ENCODE data around the gene SBNO2. TPM values are rescaled to one million over a fixed set of nuclear protein-coding genes. Genes with fewer than 3 reads are reported as not detected.
"Not testable (repeated sequence)": the region's sequence is repeated elsewhere in the genome, so short reads cannot be mapped to it uniquely, and the experiment has no call there.

SBNO2 gene
- total and polyA plus RNA-seq, 8 donors: 16.3 to 74.7 (median 42.7) TPM

GRCh38 chr19:1210227-1210538, 36.1 kb upstream of the SBNO2 start:
- no peak for TF ChIP-seq CTCF (IDR thresholded peaks at IDR 0.05)
- TF ChIP-seq POLR2A (IDR thresholded peaks at IDR 0.05): no peak
- TF ChIP-seq POLR2AphosphoS5 (IDR thresholded peaks at IDR 0.05): no peak
- no peak for TF ChIP-seq EP300 (IDR thresholded peaks at IDR 0.05)
- H3K4me1 ChIP-seq: peaks cover 55 to 86% (median 81%) of the 10 kb centered on the region in 4 donors
- no peaks in the 10 kb centered on the region for H3K9me3 ChIP-seq
- H3K27me3 ChIP-seq: no peaks in the 10 kb centered on the region
- H3K4me3 ChIP-seq: peak overlapping the region in 1 of 4 donors; percentile 13
- WGBS, 5 donors: 80 to 95% (median 93%) methylated on average over 13 of the region's 13 CpGs
- DNase-seq: no peak
- H3K36me3 ChIP-seq: peaks cover 5 to 10% (median 9%) of the 10 kb centered on the region in 4 donors
- peak overlapping the region; percentile 11 to 90 (median 86) for H3K27ac ChIP-seq
- intact Hi-C loops (cut with DNase I; ENCODE audit: low total_unique reads): no loop called here

GRCh38 chr19:1208830-1209229, 34.8 kb upstream of the SBNO2 start:
- 23 to 43% (median 34%) methylated on average over 10 of the region's 10 CpGs for WGBS, 5 donors
- Histone ChIP-seq H3K36me3 (peaks cover 5 to 10% (median 9%) of the 10 kb centered on the region in 4 donors), H3K27ac (peak overlapping the region; percentile 77 to 90 (median 86)), H3K4me3 (peak overlapping the region in 2 of 4 donors; percentile 18 to 91), H3K4me1 (peaks cover 48 to 86% (median 78%) of the 10 kb centered on the region in 4 donors)
- H3K9me3 ChIP-seq; intact Hi-C loops (cut with DNase I; ENCODE audit: low total_unique reads); H3K27me3 ChIP-seq: not testable (repeated sequence)
- TF ChIP-seq POLR2AphosphoS5 (IDR thresholded peaks at IDR 0.05) (peak in 2 of 3 donors; percentile 24 to 55), CTCF (IDR thresholded peaks at IDR 0.05) (peak in 1 of 7 experiments; percentile 5)
- DNase-seq: peak; percentile 78 to 90

GRCh38 chr19:1206864-1207450, 32.9 kb upstream of the SBNO2 start:
- Histone ChIP-seq H3K4me1 (peaks cover 49 to 81% (median 75%) of the 10 kb centered on the region in 4 donors), H3K27ac (peak overlapping the region; percentile 77 to 90 (median 86)), H3K9me3 (no peaks in the 10 kb centered on the region), H3K4me3 (peak overlapping the region; percentile 73 to 91 (median 80)), H3K27me3 (no peaks in the 10 kb centered on the region), H3K36me3 (peaks cover 4 to 10% (median 5%) of the 10 kb centered on the region in 4 donors)
- TF ChIP-seq CTCF (IDR thresholded peaks at IDR 0.05): no peak
- no peak for TF ChIP-seq POLR2A (IDR thresholded peaks at IDR 0.05)
- no peak for TF ChIP-seq EP300 (IDR thresholded peaks at IDR 0.05)
- no peak for TF ChIP-seq POLR2AphosphoS5 (IDR thresholded peaks at IDR 0.05)
- intact Hi-C loops (cut with DNase I; ENCODE audit: low total_unique reads): no loop called here
- 0 to 2% (median 1%) methylated on average over 34 to 38 of the region's 38 CpGs for WGBS, 5 donors
- peak in 1 of 2 donors; percentile 56 for DNase-seq

- Histone ChIP-seq H3K36me3 (peaks cover 4 to 5% (median 4%) of the 10 kb centered on the region in 4 donors), H3K27me3 (no peaks in the 10 kb centered on the region), H3K4me1 (peaks cover 48 to 74% (median 69%) of the 10 kb centered on the region in 4 donors), H3K27ac (peak overlapping the region; percentile 77 to 90 (median 86)), H3K4me3 (peak overlapping the region; percentile 73 to 91 (median 80)), H3K9me3 (no peaks in the 10 kb centered on the region)
- no peak for TF ChIP-seq CTCF (IDR thresholded peaks at IDR 0.05)
- TF ChIP-seq POLR2AphosphoS5 (IDR thresholded peaks at IDR 0.05): no peak
- no peak for TF ChIP-seq EP300 (IDR thresholded peaks at IDR 0.05)
- no peak for TF ChIP-seq POLR2A (IDR thresholded peaks at IDR 0.05)
- DNase-seq: peak in 1 of 2 donors; percentile 41
- 0 to 1% (median 1%) methylated on average over 29 to 78 of the region's 78 CpGs for WGBS, 5 donors
- intact Hi-C loops (cut with DNase I; ENCODE audit: low total_unique reads): no loop called here
Measured at GRCh38 chr19:1206150-1206863, 32.2 kb upstream of the SBNO2 start.

All from stomach (tissue), 9 donors.